ENCODE measurements around the gene BCAT1.
A peak's percentile ranks its signal among the peaks of the same experiment; 100 is the strongest.

Gene BCAT1

GRCh38 chr12:24948757-24949722 lies at the start of gene BCAT1:
TSS of gene BCAT1 (minus strand) at chr12:24949101. CDS start at chr12:24948932, 169 bp downstream.
- DNase-seq (ENCODE audit: low read depth): no peak

- no peak for DNase-seq (ENCODE audit: low read depth)
These were observed 49.2 kb upstream of the BCAT1 start for GRCh38 chr12:24997970-24998582.

GRCh38 chr12:24997496-24997895 lies 48.6 kb upstream of the BCAT1 start:
- DNase-seq (ENCODE audit: low read depth): no peak

GRCh38 chr12:24996820-24997219 lies 47.9 kb upstream of the BCAT1 start:
- no peak for DNase-seq (ENCODE audit: low read depth)

- DNase-seq (ENCODE audit: low read depth): no peak
These were observed 47.3 kb upstream of the BCAT1 start for GRCh38 chr12:24996102-24996797.

GRCh38 chr12:24993793-24994192 lies 44.9 kb upstream of the BCAT1 start:
- no peak for DNase-seq (ENCODE audit: low read depth)

GRCh38 chr12:24991209-24992049 lies 42.5 kb upstream of the BCAT1 start:
- DNase-seq (ENCODE audit: low read depth): no peak

- DNase-seq (ENCODE audit: low read depth): no peak
These were observed 40.3 kb upstream of the BCAT1 start for GRCh38 chr12:24989216-24989615.

GRCh38 chr12:24982250-24982649 lies 33.3 kb upstream of the BCAT1 start:
- no peak for DNase-seq (ENCODE audit: low read depth)

- DNase-seq (ENCODE audit: low read depth): no peak
These were observed 31.3 kb upstream of the BCAT1 start for GRCh38 chr12:24979976-24980730.

GRCh38 chr12:24979329-24979728 lies 30.4 kb upstream of the BCAT1 start:
- no peak for DNase-seq (ENCODE audit: low read depth)

GRCh38 chr12:24977711-24978110 lies 28.8 kb upstream of the BCAT1 start:
- DNase-seq (ENCODE audit: low read depth): no peak

- no peak for DNase-seq (ENCODE audit: low read depth)
These were observed 28.2 kb upstream of the BCAT1 start for GRCh38 chr12:24977060-24977459.

- no peak for DNase-seq (ENCODE audit: low read depth)
These were observed 26.5 kb upstream of the BCAT1 start for GRCh38 chr12:24975425-24975824.

- DNase-seq (ENCODE audit: low read depth): no peak
These were observed 25.3 kb upstream of the BCAT1 start for GRCh38 chr12:24974216-24974615.

- no peak for DNase-seq (ENCODE audit: low read depth)
These were observed 23.2 kb upstream of the BCAT1 start for GRCh38 chr12:24972078-24972477.

GRCh38 chr12:24970177-24970576 lies 21.3 kb upstream of the BCAT1 start:
- DNase-seq (ENCODE audit: low read depth): no peak

- DNase-seq (ENCODE audit: low read depth): no peak
These were observed 18.2 kb upstream of the BCAT1 start for GRCh38 chr12:24966951-24967564.

- DNase-seq (ENCODE audit: low read depth): no peak
These were observed 15.4 kb upstream of the BCAT1 start for GRCh38 chr12:24964342-24964741.

GRCh38 chr12:24960222-24960855 lies 11.4 kb upstream of the BCAT1 start:
- peak; percentile 20 for DNase-seq (ENCODE audit: low read depth)
